ENCODE data around the gene PHYHIPL.
A peak's percentile ranks its signal among the peaks of the same experiment; 100 is the strongest.

The PHYHIPL gene

DNA sequence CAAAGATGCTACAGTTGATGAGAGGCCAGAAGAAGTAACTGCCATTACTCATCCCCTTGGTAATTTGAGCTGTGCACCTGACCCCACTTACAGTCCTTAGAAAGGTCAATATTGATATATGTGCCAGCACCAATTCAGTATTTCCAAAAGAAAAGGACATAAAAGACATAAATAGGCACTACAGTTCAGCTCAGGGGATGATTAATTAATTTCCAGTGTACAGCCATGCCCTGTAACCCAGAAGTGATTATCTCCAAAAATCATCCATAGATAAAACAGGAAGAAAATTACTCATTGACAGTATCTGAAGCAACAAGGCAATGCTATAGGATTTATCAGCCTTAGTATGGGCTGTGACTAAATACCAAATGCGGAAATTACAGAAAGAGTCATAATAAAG lies 82.4 kb downstream of the PHYHIPL start:
- DNase-seq: no peak

DNA sequence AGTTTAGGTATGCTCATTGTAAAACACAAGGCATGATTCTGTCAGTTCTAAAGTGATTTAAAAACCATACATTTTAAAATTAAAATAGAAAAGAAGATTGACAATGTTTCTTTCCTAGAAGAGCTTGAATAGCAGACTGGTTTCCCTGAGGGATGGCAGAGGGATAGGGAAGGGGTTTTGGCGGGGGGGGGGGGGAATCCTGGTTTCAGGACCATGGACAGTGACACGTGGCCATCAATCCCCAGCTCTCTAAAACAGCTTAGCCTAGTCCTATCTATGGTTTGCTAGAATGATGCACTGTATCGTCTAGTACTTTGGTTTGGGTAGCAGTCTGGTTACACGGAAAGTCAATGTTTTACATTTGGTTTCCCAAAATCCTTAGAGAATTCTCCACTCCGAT lies 88.7 kb downstream of the PHYHIPL start:
- no peak for DNase-seq

DNA sequence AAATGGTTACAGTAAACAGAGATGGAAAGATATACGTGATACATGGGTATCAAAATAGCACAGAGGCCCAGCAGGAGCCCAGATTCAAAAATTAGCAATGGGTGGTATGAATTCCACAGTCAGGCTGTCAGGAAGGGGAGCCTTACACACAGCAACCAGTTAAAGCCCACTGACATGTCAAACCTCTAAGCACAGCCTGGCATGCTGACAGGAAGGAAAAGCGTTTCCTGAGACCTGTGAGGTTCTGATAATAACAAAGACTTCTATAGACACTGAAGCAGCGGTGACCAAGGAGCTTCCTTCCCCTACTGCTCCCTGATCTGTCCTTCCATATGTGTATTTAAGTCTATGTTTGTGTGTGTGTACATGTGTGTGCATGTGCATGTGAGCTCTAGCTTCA lies 89.9 kb downstream of the PHYHIPL start:
- DNase-seq: no peak

DNA sequence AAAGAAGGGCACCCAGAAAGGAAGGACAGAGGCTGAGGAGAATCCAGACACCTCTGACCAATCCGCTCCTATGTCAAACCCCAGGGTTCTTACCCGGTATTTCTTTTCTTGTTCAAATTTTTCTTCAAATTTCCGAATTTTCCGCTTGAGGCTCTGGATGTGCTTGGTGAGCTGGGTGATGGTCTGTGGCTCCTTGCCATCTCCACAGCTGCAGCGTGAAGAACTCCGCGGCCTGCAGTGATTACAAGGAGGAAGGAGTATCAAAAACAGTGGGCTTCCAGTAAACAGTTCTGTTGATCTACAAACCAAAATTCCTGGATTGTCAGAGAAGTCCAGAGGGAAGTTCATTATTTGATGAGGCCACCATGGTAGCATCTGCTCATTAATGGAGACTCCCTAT lies 92.0 kb downstream of the PHYHIPL start:
- no peak for DNase-seq

DNA sequence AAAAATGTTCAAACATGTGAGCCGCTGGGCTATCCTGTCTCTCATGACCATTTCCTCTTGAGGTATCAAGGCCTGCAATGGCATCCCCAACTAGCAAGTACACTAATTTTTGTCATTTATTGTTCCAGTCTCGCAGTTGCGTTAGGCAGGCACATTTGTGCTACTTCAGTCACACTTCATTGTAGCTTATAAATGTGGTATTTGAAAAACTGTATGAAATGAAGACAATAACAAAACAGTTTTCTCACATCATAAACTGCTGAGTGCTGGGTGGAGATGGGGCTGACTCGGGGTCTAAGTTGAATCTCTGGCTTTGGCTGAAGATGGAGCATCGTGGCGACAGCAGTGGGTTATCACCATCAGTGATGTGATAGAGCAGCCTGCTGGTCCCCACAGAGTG lies 93.2 kb downstream of the PHYHIPL start:
- DNase-seq: no peak

DNA sequence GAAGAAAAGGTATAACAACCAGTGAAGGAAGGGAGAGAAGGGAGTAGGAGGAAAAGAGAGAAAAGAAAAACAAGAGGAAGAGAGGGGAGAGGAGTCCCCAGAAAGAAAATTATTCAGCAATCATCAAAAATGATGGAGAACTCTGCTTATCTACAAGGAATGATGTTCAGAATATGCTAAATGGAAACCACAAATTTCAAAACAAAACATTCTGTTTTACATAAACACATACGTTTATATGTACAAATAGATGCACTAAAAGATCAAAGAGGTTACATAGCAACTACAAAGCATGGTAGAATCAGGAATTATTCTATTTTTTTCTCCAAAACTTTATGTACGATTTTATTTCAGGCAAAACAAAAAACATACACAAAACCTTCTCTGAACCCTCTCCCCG lies 94.0 kb downstream of the PHYHIPL start:
- no peak for DNase-seq

DNA sequence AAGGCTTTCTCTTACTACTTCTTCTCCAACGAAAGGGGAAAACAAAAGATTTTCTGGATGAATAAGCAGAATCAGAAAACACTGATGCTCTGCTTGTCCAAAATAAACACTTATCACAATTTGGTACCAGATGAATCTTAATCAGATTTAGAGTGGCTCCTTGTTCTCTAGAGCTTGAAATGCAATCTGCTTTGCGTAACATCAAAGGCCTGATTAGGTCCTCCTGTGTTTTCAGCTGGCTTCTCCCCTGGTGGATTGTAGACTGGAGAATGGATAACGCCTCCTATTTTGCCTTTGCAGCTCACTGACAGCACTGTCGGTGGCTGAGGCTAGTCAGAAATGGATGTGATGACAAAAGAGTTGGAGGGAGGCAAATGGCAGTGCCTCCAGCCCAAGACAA lies 94.7 kb downstream of the PHYHIPL start:
- no peak for DNase-seq

DNA sequence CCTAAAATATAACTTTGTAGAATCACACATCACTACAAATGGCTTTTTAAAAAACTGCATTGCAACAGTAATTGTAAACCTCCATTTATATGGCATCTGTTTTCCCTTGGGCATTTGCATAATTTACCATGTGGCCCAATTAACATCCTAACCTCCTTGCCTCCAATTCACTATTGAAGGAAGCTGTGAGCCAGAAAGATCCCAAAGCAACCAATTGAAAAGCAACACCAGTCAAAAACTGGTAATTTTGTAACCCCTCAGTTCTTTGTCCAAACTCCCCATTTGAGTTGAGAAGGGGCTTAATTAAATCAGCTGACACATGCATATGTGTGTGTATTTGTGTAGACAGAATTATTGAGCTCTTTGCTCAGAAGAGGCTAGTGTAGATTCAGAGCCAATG lies 95.6 kb downstream of the PHYHIPL start:
- DNase-seq: no peak

DNA sequence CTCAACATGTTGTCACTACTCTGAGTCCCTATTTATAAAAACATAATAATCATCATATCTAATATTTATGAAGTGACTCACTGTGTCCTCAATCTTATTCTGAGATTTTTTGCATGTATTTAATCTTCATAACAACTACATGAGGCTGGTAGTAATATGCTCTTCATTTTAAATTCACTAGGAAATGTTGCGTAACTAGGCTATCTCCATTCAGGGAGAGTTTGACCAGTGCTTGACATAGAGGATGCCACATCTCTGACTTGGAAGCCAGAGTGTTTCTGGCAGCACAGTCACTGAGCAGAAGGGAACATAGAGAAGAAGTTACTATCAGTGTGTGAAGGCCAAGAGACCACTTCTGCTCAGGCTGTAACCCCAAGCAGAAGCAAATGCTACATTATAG lies 97.0 kb downstream of the PHYHIPL start:
- no peak for DNase-seq

DNA sequence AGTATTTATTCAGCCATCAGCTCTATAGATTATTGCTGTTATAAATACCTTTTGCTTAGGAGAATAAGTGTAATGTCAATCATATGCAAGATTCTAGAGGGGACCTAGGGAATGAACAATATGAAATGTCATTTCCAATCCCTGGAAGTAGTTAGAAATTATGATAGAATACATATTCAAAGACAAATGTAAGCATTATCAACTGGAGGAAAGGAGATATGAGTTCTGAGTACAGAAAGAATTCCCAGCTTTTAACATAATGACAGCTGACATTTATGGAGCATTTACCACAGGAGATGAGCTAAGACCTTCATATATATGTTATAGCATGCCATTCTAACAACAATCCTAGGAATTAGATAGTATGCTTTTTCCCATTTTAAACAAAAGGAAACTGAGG lies 99.7 kb downstream of the PHYHIPL start:
- no peak for DNase-seq

DNA sequence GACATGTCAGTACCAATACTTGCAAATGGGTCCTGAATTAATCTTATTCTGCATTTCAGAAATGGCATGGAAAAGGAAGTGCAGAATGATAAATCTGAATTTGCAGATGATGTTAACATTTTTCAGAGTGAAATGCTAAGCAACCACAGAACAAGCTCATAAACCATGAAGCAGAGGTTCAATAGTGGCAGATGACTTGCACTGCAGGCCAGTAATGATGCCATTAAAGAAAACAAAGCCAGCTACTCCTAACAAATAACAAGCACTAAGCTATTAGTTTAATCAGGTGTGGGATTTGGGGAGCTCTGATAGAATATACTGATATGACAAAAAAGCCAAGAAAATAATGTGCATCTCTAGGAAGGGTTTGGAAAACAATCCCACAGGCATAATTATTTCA lies 100.5 kb downstream of the PHYHIPL start:
- no peak for DNase-seq

DNA sequence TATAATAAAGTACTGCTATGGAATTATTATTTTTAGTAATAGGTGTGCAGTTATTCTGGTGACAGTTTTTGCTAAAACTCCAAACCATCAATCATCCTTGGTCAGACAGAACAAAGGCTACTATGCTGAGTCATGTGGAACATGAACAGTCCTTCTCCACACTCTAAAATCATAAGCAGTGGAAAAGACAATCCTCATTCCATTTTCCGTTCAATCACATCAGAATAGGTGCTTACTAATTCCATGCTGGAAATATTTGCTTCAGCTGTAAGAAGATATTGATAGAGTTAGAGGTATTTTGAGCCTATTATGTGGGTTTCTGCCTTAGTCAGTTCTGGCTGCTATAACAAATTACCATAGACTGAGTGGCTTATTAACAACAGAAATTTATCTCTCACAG lies 103.0 kb downstream of the PHYHIPL start:
- DNase-seq: no peak

DNA sequence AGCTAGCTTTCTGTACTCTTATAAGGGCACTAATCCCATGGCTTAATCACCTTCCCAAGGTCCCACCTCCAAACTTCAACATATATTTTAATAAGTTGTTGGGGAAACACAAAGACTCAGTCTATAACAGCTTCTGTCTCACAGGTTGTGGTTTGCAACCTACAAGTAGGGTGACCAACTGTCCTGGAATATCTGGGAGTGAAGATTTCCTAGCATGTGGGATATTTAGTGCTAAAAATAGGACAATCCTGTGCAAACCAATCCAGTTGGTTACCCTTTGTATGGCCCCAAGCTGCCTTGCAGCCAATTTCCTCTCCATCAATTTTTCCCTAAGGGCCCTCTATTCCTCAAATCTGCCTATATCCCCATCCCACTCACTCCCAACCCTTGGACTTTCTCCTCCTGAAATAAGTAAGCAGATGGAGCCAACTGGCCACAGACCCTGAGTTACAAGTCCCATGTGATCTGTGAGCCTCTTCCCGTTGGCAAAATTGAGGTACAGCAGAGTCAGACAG lies 103.6 kb downstream of the PHYHIPL start:
- no peak for DNase-seq

DNA sequence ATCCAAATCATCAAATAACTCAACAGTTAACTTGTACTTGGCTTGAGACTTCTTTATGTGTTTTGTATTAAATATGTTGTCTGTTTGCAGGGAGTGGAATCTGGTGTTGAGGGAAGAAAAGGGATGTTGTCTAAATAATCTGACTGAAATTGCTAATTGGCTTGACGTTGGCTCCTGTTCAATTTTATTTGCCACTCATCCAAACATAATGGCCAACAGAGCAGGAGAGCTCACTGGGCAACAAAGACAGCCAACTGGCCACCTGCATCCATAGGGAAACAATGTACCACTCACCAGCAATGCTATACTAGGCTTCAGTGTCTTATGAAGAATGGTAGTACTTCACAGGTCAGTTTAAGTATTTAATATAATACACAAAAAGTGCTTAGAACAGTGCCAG lies 105.4 kb downstream of the PHYHIPL start:
- DNase-seq: peak; percentile 3 to 12

DNA sequence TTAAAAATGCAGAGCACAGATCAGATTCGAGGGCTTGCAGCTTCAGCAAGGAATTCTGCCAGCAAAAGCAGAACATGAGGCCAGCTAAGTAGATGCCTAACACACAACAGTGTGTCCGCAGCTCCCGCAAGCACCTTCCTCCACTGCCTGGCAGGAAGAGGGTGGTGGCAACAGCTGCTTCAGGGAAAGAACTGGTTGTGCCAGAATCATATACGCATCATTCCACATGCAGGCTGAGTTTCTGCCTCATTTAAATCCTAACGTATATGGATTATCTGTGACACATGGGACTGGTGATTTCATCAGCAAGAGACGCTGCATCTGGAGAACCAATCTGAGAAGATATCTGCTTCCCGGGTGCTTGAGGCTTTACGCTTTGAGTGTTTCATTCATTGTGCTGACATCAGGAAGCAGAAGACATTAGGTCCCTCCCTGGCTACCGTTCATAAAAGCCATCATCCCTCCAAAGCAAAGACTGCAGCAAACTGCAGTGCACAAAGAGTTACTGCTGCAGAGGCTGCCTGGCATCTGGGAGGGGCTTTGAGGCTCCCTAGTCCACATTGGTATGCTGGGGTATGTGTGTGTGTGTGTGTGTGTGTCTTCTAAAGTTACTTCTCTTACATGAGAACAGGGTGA lies 107.1 kb downstream of the PHYHIPL start:
- no peak for DNase-seq

DNA sequence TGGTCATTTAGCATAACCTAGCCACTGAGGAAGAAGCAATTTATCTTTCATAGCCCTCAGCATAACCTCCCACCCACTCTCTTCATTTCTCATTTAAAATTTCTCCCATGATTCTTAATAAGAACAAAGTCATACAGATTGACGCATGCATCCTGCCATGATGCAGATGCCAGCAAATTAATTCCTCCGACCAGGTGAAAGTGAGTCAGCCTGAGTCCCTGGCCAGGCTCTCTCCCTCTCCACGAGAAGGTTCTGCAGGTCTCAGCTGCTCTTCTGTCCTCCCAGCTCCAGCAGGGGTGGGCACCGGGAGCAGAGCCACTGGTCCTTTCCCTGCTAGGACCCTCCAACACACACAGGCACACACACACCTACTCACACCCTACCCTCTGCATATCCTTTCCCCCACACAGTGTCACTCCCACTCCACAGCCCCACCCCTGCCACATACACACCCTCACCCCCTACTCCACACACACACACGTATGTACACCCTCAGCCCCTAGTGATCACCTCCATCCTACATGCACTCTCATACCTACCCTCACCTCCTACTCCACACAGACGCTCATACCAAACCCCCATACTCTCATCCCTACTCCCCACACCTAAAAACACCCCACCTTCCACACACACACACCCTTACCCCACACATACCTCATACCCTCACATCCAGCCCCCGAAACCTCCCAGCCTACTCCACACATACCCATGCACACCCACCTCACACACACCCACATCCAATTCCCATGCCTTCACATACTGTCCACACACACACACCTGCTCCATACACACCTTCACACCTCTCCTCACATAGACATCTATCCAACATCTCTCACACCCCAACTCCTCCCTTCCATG lies 107.9 kb downstream of the PHYHIPL start:
- no peak for DNase-seq

DNA sequence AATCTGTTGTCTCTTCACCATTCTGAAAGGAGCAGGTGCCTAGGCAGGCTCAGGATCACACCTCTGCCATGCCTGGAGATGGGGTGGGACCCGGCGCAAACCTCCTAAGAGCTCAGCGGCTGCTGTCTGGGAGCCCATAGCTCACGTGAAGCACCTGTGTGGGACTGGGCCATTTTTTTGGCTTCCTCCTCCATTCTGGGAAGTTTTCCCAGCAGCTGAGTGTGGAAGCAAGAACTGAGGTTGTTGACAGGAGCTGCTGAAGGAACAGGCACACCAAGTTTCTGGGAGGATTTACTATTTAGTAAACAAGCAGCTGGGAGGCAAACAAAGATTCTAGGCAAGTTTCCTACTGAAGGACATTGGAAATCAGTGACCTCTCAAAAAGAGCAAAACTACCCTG lies 108.6 kb downstream of the PHYHIPL start:
- no peak for DNase-seq

DNA sequence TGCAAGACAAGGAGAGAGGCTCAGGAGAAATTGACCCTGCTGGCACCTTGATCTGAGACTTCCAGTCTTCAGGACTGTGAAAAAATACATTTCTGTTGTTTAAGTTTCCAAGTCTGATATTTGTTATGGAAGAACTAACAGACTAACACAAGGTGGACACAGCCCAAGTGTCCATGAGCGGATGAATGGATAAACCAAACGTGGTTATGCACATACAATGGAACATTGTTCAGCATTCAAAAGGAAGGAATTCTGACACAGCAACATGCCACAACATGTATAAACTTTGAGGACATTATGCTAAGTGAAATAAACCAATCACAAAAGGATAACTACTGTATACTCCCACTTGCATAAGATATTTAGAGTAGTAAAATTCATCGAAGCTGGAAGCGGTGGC lies 109.4 kb downstream of the PHYHIPL start:
- no peak for DNase-seq

DNA sequence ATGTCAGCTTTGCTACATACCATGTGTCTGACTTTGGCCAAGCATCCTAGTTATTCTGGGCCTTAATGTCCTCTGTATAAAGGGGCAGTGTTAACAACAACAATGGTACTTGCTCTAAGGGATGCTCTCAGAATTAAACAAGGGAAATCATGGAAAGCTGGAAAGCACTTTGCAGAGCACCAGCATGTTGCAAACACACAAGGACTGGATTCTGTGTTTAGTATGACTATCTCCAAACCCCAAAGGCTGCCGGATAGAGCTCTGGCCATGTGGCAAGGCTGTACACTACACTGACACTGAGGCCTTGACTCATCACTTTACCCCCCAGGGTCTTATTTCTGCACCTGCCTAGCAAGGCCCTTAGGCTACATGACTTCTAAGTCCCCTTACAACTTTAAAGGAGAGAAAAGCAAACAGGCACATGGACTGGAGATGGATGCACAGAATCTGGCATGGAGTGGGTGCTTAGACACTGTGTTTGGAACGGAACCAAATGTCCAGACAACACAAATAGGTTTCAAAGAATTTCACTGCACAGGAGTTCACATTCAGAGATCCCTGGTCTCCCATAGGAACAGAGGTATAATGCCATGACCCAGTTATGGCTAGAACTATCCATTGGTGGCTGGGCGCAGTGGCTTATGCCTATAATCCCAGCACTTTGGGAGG lies 111.3 kb downstream of the PHYHIPL start:
- DNase-seq: no peak

DNA sequence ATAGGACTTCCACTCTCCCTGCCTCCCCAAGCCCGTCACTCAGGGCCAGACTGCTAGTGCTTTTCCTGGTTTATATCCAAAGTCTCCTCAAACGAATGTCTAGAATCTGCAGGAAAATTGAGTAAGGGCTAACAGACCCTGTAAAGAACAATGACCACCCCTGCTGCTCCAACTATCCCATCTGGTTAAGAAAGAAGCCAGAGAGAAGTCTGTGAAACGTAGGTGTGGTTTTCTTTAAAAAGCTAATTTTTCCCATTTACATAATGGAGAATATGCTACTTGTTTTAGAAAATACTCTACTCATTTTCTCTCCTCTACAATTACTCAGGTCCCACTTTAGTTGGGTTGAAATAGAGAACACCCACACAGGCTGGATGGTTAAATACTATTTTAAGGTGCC lies 113.4 kb downstream of the PHYHIPL start:
- no peak for DNase-seq

DNA sequence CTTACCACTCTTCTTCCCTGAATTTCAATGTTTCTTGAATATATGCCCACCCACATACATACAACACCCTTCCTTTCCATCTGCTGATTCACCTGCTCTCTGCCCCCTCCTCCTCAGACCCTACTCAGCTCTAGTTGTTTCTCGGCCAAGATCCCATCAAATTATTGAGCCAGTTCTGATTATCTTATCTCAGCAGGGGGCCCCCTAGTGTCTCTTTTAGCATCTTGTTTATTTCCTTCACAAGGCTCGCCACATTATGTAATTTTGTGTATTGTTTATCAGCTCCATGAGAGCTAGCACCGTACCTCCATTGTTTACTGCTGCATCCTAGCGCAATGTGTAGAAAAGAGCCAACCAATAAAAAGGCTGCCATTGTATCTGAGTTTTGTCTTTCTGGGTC lies 114.0 kb downstream of the PHYHIPL start:
- DNase-seq: no peak
